Vagina (tissue), 2 donors: ENCODE results near the gene SNX21. TPM values are rescaled to one million over a fixed set of nuclear protein-coding genes. Genes with fewer than 3 reads are reported as not detected.

ENCODE experiments used
- DNase-seq, 2 donors: peaks; one replicate each; pipeline ENCODE4 v3.0.0-alpha.2; 2017; ENCODE audit errors: extremely low spot score in 2 of 2
- H3K27ac ChIP-seq: fragments of 200-600 bp; sonication (generic); one replicate; pipeline ENCODE4 v1.5.1; 2019
- H3K27me3 ChIP-seq: fragments of 200-600 bp; sonication (generic); one replicate; pipeline ENCODE4 v1.5.1; 2019
- H3K36me3 ChIP-seq, 2 donors: fragments of 200-600 bp; sonication (generic); one replicate each; pipeline ENCODE4 v1.5.1; 2017 to 2019
- H3K4me1 ChIP-seq: fragments of 200-600 bp; sonication (generic); one replicate; pipeline ENCODE4 v1.5.1; 2019
- H3K4me3 ChIP-seq, 2 donors: fragments of 200-600 bp; sonication (generic); 1 replicate in 1 of 2; 2 replicates in 1 of 2; pipeline ENCODE4 v1.5.1; 2016 to 2019
- H3K9me3 ChIP-seq: fragments of 200-600 bp; sonication (generic); one replicate; pipeline ENCODE4 v1.5.1; 2019
- POLR2A ChIP-seq, 2 donors: fragments of 450-650 bp; IDR thresholded peaks; one replicate each; pipeline ENCODE4 v1.6.1; 2017; ENCODE audit warnings: antibody characterized with exemption in 2 of 2, mild to moderate bottlenecking in 2 of 2, moderate library complexity in 2 of 2
- POLR2AphosphoS5 ChIP-seq, 2 donors: sonication (generic); formaldehyde crosslinking; IDR thresholded peaks; one replicate each; pipeline ENCODE4 v1.9.0; 2017; ENCODE audit warnings: antibody characterized with exemption in 2 of 2, mild to moderate bottlenecking in 2 of 2, low read depth in 1 of 2; ENCODE audit not compliant: insufficient read depth in 1 of 2
- intact Hi-C: fragments of 100-400 bp; cut with DNase I; formaldehyde crosslinking; loops from one replicate; pipeline ENCODE4 v1.15.1; 2023
- total RNA-seq: library from RNA; depleted of rRNA; stranded (reverse); fragments of >200 nt; gene quantifications from one replicate; pipeline ENCODE4 v1.2.3, GENCODE V29; 2016
- TF ChIP-seq, protein P1 (sequence below), 3 experiments: fragments of 450-650 bp in 2 of 3; fragments of 200-600 bp in 1 of 3; sonication (generic) in 1 of 3; IDR thresholded peaks; one replicate each; pipeline ENCODE4 v1.5.1; 2017 to 2019; ENCODE audit warnings: antibody characterized with exemption in 3 of 3, mild to moderate bottlenecking in 2 of 3, moderate library complexity in 2 of 3

SNX21 gene
- total RNA-seq, 1 donor from 2014 or later = 145 TPM

DNA sequence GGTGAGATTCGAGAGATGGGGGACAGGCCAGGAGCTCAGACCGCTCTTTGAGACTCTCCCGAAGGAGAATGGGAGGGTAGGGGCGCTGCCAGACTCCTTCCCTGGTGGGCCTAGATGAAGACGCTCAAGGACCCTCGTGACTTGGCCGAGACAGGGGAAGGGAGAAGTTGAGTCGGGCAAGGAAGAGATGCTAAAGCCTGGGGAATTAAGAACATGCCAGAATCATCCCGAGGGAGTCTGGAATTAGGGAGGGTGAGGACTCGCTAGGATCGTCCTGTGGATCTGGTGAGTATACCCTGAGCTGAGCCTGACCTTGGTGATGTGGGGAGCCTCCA is 20.6 kb upstream of the SNX21 start:
- H3K36me3 ChIP-seq = peaks cover 0 to 27% of the 10 kb centered on the region in 2 donors
- DNase-seq = no peak
- no peak overlapping the region for H3K27ac ChIP-seq
- H3K27me3 ChIP-seq = no peaks in the 10 kb centered on the region
- TF ChIP-seq POLR2AphosphoS5 (IDR thresholded peaks at IDR 0.05; ENCODE audit: insufficient read depth in 1 of 2, low read depth in 1 of 2) = no peak
- TF ChIP-seq, protein P1, sequence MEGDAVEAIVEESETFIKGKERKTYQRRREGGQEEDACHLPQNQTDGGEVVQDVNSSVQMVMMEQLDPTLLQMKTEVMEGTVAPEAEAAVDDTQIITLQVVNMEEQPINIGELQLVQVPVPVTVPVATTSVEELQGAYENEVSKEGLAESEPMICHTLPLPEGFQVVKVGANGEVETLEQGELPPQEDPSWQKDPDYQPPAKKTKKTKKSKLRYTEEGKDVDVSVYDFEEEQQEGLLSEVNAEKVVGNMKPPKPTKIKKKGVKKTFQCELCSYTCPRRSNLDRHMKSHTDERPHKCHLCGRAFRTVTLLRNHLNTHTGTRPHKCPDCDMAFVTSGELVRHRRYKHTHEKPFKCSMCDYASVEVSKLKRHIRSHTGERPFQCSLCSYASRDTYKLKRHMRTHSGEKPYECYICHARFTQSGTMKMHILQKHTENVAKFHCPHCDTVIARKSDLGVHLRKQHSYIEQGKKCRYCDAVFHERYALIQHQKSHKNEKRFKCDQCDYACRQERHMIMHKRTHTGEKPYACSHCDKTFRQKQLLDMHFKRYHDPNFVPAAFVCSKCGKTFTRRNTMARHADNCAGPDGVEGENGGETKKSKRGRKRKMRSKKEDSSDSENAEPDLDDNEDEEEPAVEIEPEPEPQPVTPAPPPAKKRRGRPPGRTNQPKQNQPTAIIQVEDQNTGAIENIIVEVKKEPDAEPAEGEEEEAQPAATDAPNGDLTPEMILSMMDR (IDR thresholded peaks at IDR 0.05) = no peak
- H3K4me3 ChIP-seq = peak overlapping the region; percentile 50 to 59
- intact Hi-C loops = loop anchor here (10.0 kb wide), 2 partner anchors 72 to 152 kb away; partner anchors contain the start of genes SPATA25 and ZSWIM1
- no peaks in the 10 kb centered on the region for H3K9me3 ChIP-seq
- H3K4me1 ChIP-seq = peaks cover 13% of the 10 kb centered on the region

DNA sequence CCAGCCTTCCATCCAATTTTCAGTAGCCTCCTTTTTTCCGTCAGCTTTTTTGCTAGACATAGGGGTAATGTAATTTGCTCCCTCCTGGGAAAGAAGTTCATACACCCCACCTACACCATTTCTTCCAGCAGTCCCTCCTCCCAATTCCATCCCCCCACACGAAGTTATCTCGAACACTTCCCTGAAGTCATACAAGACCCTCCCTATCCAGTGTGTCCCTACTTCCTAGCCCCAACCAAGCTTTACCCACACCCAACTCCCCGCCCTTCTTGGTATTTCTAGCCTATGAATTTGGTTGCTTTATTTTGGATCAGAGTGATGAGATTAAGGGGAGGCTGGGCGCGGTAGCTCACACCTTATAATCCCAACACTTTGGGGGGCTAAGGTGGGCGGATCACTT is 20.1 kb upstream of the SNX21 start:
- Histone ChIP-seq H3K4me1 (peaks cover 13% of the 10 kb centered on the region), H3K36me3 (peaks cover 0 to 23% of the 10 kb centered on the region in 2 donors), H3K27me3 (no peaks in the 10 kb centered on the region), H3K4me3 (no peak overlapping the region), H3K9me3 (no peaks in the 10 kb centered on the region), H3K27ac (no peak overlapping the region)
- DNase-seq = no peak
- no peak for TF ChIP-seq POLR2AphosphoS5 (IDR thresholded peaks at IDR 0.05; ENCODE audit: insufficient read depth in 1 of 2, low read depth in 1 of 2)
- intact Hi-C loops = loop anchor here (10.0 kb wide), 2 partner anchors 71 to 151 kb away; partner anchors contain the start of genes SPATA25 and ZSWIM1

- intact Hi-C loops = loop anchor here (10.0 kb wide), 2 partner anchors 70 to 150 kb away; partner anchors contain the start of genes SPATA25 and ZSWIM1
- no peak for DNase-seq
- Histone ChIP-seq H3K27ac (no peak overlapping the region), H3K27me3 (no peaks in the 10 kb centered on the region), H3K4me1 (peaks cover 13% of the 10 kb centered on the region), H3K9me3 (no peaks in the 10 kb centered on the region), H3K4me3 (no peak overlapping the region), H3K36me3 (peaks cover 0 to 17% of the 10 kb centered on the region in 2 donors)
- TF ChIP-seq, protein P1 (IDR thresholded peaks at IDR 0.05) = no peak
- no peak for TF ChIP-seq POLR2A (IDR thresholded peaks at IDR 0.05)
- TF ChIP-seq POLR2AphosphoS5 (IDR thresholded peaks at IDR 0.05; ENCODE audit: insufficient read depth in 1 of 2, low read depth in 1 of 2) = no peak
Observed at GRCh38 chr20:45814314-45814713, 19.3 kb upstream of the SNX21 start.

- H3K4me1 ChIP-seq = peaks cover 13% of the 10 kb centered on the region
- no peak overlapping the region for H3K4me3 ChIP-seq
- intact Hi-C loops = loop anchor here (10.0 kb wide), 2 partner anchors 68 to 148 kb away; partner anchors contain the start of genes SPATA25 and ZSWIM1
- H3K27ac ChIP-seq = peak overlapping the region; percentile 62
- no peak for DNase-seq
- TF ChIP-seq, protein P1 (IDR thresholded peaks at IDR 0.05) = no peak
- TF ChIP-seq POLR2A (IDR thresholded peaks at IDR 0.05) (no peak), POLR2AphosphoS5 (IDR thresholded peaks at IDR 0.05; ENCODE audit: insufficient read depth in 1 of 2, low read depth in 1 of 2) (no peak)
- no peaks in the 10 kb centered on the region for H3K9me3 ChIP-seq
- H3K36me3 ChIP-seq = no peaks in the 10 kb centered on the region
- no peaks in the 10 kb centered on the region for H3K27me3 ChIP-seq
Observed at GRCh38 chr20:45816951-45817350, 16.6 kb upstream of the SNX21 start.

- Histone ChIP-seq H3K4me3 (no peak overlapping the region), H3K27ac (peak overlapping the region; percentile 62), H3K4me1 (peaks cover 14% of the 10 kb centered on the region), H3K36me3 (no peaks in the 10 kb centered on the region), H3K9me3 (no peaks in the 10 kb centered on the region), H3K27me3 (no peaks in the 10 kb centered on the region)
- no peak for DNase-seq
- TF ChIP-seq POLR2AphosphoS5 (IDR thresholded peaks at IDR 0.05; ENCODE audit: insufficient read depth in 1 of 2, low read depth in 1 of 2) = no peak
- TF ChIP-seq, protein P1 (IDR thresholded peaks at IDR 0.05) = no peak
- TF ChIP-seq POLR2A (IDR thresholded peaks at IDR 0.05) = no peak
- intact Hi-C loops = loop anchor here (10.0 kb wide), 2 partner anchors 67 to 147 kb away; partner anchors contain the start of genes SPATA25 and ZSWIM1
Observed at GRCh38 chr20:45817376-45818194, 16.0 kb upstream of the SNX21 start.
